ENCODE measurements around the gene MGP.

DNA sequence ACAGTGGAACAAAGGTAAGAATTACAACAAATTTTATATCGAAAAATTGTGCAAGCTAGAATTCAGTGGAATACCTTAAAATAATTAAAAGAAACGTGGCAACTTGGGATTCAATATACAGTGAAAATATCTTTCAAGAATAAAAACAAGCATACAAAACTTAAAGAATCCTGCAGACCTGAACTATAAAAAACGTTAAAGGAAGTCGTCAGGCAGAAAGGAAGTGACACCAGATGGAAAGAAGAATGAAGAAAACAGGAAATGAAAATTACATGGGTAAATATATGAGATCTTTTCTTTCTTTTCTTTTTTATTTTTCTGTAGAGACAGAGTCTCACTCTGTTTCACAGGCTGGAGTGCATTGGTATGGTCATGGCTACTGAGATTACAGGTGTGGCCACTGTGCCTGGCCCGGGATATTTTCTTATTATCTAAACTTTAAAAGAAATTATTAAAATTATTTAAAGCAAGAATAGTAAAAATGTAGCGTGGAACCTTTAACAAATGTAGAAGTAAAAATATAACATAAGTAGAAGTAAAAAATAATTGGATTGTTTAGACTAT, 4.7 kb downstream of the MGP start:
- TF ChIP-seq, protein P1, sequence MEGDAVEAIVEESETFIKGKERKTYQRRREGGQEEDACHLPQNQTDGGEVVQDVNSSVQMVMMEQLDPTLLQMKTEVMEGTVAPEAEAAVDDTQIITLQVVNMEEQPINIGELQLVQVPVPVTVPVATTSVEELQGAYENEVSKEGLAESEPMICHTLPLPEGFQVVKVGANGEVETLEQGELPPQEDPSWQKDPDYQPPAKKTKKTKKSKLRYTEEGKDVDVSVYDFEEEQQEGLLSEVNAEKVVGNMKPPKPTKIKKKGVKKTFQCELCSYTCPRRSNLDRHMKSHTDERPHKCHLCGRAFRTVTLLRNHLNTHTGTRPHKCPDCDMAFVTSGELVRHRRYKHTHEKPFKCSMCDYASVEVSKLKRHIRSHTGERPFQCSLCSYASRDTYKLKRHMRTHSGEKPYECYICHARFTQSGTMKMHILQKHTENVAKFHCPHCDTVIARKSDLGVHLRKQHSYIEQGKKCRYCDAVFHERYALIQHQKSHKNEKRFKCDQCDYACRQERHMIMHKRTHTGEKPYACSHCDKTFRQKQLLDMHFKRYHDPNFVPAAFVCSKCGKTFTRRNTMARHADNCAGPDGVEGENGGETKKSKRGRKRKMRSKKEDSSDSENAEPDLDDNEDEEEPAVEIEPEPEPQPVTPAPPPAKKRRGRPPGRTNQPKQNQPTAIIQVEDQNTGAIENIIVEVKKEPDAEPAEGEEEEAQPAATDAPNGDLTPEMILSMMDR (IDR thresholded peaks at IDR 0.05): no peak
- no peak for TF ChIP-seq POLR2A (IDR thresholded peaks at IDR 0.05)

Data from lower leg skin (tissue), 3 donors.